ENCODE data around the gene CCDC90B.

CCDC90B gene, protein sequence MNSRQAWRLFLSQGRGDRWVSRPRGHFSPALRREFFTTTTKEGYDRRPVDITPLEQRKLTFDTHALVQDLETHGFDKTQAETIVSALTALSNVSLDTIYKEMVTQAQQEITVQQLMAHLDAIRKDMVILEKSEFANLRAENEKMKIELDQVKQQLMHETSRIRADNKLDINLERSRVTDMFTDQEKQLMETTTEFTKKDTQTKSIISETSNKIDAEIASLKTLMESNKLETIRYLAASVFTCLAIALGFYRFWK

GRCh38 chr11:83285771-83286528 is at the start of gene CCDC90B:
CCDC90B (minus strand) TSS chr11:83286367; CDS start chr11:83285972, 395 bp downstream.
- TF ChIP-seq, protein P1, sequence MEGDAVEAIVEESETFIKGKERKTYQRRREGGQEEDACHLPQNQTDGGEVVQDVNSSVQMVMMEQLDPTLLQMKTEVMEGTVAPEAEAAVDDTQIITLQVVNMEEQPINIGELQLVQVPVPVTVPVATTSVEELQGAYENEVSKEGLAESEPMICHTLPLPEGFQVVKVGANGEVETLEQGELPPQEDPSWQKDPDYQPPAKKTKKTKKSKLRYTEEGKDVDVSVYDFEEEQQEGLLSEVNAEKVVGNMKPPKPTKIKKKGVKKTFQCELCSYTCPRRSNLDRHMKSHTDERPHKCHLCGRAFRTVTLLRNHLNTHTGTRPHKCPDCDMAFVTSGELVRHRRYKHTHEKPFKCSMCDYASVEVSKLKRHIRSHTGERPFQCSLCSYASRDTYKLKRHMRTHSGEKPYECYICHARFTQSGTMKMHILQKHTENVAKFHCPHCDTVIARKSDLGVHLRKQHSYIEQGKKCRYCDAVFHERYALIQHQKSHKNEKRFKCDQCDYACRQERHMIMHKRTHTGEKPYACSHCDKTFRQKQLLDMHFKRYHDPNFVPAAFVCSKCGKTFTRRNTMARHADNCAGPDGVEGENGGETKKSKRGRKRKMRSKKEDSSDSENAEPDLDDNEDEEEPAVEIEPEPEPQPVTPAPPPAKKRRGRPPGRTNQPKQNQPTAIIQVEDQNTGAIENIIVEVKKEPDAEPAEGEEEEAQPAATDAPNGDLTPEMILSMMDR (IDR thresholded peaks at IDR 0.05): no peak
- H3K27ac ChIP-seq: peak within 1 kb of the TSS; percentile 96 to 97
- H3K4me3 ChIP-seq: peak within 1 kb of the TSS; percentile 80
- peak; percentile 97 for DNase-seq (ENCODE audit: low spot score)

GRCh38 chr11:83335446-83336070 is 49.4 kb upstream of the CCDC90B start:
- TF ChIP-seq, protein P1 (IDR thresholded peaks at IDR 0.05): no peak
- Histone ChIP-seq H3K4me3 (no peak overlapping the region), H3K27ac (no peak overlapping the region)
- DNase-seq (ENCODE audit: low spot score): no peak

GRCh38 chr11:83330303-83330702 is 44.1 kb upstream of the CCDC90B start:
- H3K27ac ChIP-seq: no peak overlapping the region
- no peak for DNase-seq (ENCODE audit: low spot score)
- TF ChIP-seq, protein P1 (IDR thresholded peaks at IDR 0.05): no peak
- no peak overlapping the region for H3K4me3 ChIP-seq

GRCh38 chr11:83326326-83326725 is 40.2 kb upstream of the CCDC90B start:
- no peak for DNase-seq (ENCODE audit: low spot score)
- TF ChIP-seq, protein P1 (IDR thresholded peaks at IDR 0.05): no peak

GRCh38 chr11:83319346-83319745 is 33.2 kb upstream of the CCDC90B start:
- H3K4me3 ChIP-seq: no peak overlapping the region
- H3K27ac ChIP-seq: no peak overlapping the region
- DNase-seq (ENCODE audit: low spot score): no peak
- TF ChIP-seq, protein P1 (IDR thresholded peaks at IDR 0.05): no peak

More at GRCh38 chr11:83326326-83326725, 40.2 kb upstream of the CCDC90B start:
- Histone ChIP-seq H3K4me3 (no peak overlapping the region), H3K27ac (no peak overlapping the region)

- Histone ChIP-seq H3K4me3 (no peak overlapping the region), H3K27ac (no peak overlapping the region)
- no peak for DNase-seq (ENCODE audit: low spot score)
- TF ChIP-seq, protein P1 (IDR thresholded peaks at IDR 0.05): no peak
Measured at GRCh38 chr11:83318931-83319330, 32.8 kb upstream of the CCDC90B start.
